Ramos (cell line): ENCODE data around the gene RITA1.
"Not testable (repeated sequence)": the region's sequence is repeated elsewhere in the genome, so short reads cannot be mapped to it uniquely, and the experiment has no call there.

Experiments
- in situ Hi-C: fragments of 300-500 bp; cut with MboI; formaldehyde crosslinking; loops from one replicate; pipeline ENCODE4 v1.14.3; 2022; ENCODE audit warnings: low sequenced_read_pairs; ENCODE audit not compliant: unreplicated experiment

RITA1 gene

GRCh38 chr12:113185180-113186032, at the start of gene RITA1, which contains the start of gene DDX54:
RITA1 (plus strand) TSS chr12:113185721; CDS start chr12:113186747, 1,026 bp downstream.
DDX54 (minus strand) TSS chr12:113185478; CDS start chr12:113185451, 27 bp downstream.
- in situ Hi-C loops: no loop called here

GRCh38 chr12:113136128-113136989, 49.2 kb upstream of the RITA1 start:
- in situ Hi-C loops: no loop called here

- in situ Hi-C loops: no loop called here
Measured at GRCh38 chr12:113136990-113137511, 48.5 kb upstream of the RITA1 start.

- in situ Hi-C loops: no loop called here
Measured at GRCh38 chr12:113137861-113138783, 47.4 kb upstream of the RITA1 start.

- in situ Hi-C loops: no loop called here
Measured at GRCh38 chr12:113138826-113139225, 46.7 kb upstream of the RITA1 start.

- in situ Hi-C loops: no loop called here
Measured at GRCh38 chr12:113140706-113141105, 44.8 kb upstream of the RITA1 start.

GRCh38 chr12:113141716-113142115, 43.8 kb upstream of the RITA1 start:
- in situ Hi-C loops: not testable (repeated sequence)

GRCh38 chr12:113142173-113142885, 43.2 kb upstream of the RITA1 start:
- in situ Hi-C loops: no loop called here

GRCh38 chr12:113142886-113143332, 42.6 kb upstream of the RITA1 start:
- in situ Hi-C loops: no loop called here

- in situ Hi-C loops: no loop called here
Measured at GRCh38 chr12:113143959-113144358, 41.6 kb upstream of the RITA1 start.

- in situ Hi-C loops: no loop called here
Measured at GRCh38 chr12:113144806-113145205, 40.7 kb upstream of the RITA1 start.

- in situ Hi-C loops: no loop called here
Measured at GRCh38 chr12:113145720-113146551, 39.6 kb upstream of the RITA1 start.

- in situ Hi-C loops: no loop called here
Measured at GRCh38 chr12:113146999-113147398, 38.5 kb upstream of the RITA1 start.

- in situ Hi-C loops: loop anchor here (10.0 kb wide), 1 partner anchor 245 kb away; the partner anchor contains the start of gene OAS1
Measured at GRCh38 chr12:113149361-113150150, 36.0 kb upstream of the RITA1 start, which contains the start of gene CFAP73. CFAP73 (plus strand) TSS chr12:113149724; CDS start chr12:113149858, 134 bp downstream.

- in situ Hi-C loops: loop anchor here (10.0 kb wide), 1 partner anchor 247 kb away; the partner anchor contains the start of gene OAS1
Measured at GRCh38 chr12:113151655-113152054, 33.9 kb upstream of the RITA1 start.

- in situ Hi-C loops: loop anchor here (10.0 kb wide), 1 partner anchor 248 kb away; the partner anchor contains the start of gene OAS1
Measured at GRCh38 chr12:113152196-113152834, 33.2 kb upstream of the RITA1 start.
